Measurements from ENCODE around the gene IKBKG.

The IKBKG gene

DNA sequence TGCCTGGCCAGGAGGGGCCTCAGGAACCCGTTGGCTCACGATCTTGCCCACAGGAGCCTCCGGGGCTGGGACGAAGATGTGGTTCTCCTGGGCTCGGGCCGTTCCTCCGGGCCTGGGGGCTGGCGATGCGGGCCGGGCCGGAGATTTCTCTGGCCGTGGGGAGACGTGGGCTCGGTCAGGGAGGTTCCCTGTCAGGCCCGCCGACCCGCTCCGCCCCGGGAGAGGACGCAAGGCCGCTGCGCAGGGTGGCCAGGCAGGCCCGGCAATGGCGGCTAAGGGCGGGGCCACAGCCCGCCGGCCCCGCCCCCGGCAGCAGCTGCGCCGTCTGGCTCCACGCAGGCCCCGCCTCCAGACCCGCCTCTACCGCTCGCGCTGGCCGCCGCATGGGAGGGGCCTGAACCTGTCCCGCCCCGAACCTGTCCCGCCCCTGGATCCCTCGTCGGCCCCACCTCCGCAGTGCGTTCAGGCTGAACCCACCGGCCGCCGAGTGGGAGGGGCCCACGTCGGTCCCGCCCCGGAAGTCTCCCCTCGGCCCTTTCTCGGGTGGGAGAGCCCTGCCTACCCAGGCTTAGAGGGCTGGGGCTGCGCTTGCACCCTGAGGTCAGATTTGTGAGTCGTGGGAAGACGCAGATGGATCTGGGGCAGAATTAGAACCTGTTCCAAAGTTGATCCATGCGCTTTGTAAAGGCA is 31.3 kb upstream of the IKBKG start, which contains the start of gene FAM3A:
TSS of gene FAM3A (minus strand) at position 267 of the 690 bp plus-strand sequence. CDS start 460 bp downstream, outside the sequence.
- TF ChIP-seq, protein P1, sequence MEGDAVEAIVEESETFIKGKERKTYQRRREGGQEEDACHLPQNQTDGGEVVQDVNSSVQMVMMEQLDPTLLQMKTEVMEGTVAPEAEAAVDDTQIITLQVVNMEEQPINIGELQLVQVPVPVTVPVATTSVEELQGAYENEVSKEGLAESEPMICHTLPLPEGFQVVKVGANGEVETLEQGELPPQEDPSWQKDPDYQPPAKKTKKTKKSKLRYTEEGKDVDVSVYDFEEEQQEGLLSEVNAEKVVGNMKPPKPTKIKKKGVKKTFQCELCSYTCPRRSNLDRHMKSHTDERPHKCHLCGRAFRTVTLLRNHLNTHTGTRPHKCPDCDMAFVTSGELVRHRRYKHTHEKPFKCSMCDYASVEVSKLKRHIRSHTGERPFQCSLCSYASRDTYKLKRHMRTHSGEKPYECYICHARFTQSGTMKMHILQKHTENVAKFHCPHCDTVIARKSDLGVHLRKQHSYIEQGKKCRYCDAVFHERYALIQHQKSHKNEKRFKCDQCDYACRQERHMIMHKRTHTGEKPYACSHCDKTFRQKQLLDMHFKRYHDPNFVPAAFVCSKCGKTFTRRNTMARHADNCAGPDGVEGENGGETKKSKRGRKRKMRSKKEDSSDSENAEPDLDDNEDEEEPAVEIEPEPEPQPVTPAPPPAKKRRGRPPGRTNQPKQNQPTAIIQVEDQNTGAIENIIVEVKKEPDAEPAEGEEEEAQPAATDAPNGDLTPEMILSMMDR (IDR thresholded peaks at IDR 0.05; ENCODE audit: extremely low read depth, missing control alignments) = no peak
- DNase-seq (ENCODE audit: low spot score) = peak; percentile 93

DNA sequence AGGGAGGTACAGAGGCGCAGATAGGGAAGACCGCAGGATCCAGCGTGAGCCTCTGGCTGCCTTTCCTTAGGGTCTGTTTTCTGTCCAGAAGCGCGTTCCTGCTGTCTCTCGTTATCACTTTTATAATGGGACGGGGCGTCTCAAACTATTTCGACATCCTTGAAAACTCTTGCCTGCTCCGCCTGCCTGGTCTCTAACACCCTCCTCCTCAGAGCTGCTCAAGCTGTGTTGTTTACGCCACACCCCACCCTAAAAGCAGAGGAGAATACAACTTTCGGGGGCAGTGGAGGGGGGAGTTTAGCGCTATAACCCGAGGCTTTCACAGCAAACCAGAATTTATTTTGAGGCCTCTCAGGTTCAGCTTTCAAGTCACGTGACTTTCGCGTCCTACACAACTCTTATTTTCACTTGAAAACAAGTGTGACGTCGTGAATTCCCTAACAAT is 30.7 kb upstream of the IKBKG start:
- peak; percentile 15 for DNase-seq (ENCODE audit: low spot score)
- TF ChIP-seq, protein P1 (IDR thresholded peaks at IDR 0.05; ENCODE audit: extremely low read depth, missing control alignments) = no peak

DNA sequence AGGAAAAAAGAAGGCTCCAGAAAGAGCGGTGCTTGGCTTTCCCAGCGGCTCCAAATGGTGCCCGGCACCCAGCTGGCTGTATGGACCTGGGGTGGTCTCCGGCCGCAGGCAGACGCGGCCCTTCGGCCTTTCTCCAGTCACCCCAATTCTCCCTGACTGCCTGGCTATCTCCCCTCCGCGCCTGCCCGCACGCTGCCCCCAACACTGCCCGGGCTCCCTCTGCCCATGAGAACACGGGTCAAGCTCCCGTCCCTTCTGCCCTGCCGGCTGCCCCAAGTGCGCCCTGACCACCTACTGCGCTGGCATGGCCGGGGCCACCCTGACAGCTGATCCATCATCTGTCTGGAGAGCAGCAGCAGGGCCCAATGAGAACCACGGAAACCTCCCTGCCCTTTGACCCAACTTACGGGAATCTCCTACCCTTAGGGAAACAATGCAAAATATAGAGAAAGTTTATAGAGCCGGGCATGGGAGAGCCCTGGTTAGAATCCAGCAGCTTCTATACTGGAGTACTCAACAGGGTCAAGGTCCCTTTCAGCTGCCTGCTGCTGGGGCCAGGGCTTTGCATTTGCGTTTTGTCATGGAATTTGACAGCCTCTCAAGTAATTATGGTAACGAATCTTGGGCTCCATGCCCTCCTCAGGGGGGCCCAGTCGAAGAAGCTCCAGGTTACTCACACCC is 30.2 kb upstream of the IKBKG start:
- TF ChIP-seq, protein P1 (IDR thresholded peaks at IDR 0.05; ENCODE audit: extremely low read depth, missing control alignments) = no peak
- DNase-seq (ENCODE audit: low spot score) = no peak

DNA sequence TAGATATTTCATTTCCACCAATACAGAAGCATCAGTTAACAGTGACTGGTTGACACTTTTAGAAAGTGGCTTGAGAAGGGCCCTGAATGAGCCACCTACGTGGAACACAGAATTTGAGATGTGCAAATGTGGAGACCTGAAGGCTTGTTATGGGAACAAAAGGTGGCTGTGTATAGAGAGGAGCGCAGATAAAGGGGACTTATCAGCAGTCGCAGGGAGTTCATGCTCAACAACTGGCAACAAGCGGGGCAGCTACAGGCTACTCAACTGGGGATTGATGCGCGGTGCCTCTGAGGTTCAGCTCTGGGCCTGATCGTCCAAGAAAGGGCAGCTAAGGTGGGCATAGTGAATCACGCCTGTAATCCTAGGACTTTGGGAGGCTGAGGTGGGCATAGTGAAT is 28.0 kb upstream of the IKBKG start:
- DNase-seq (ENCODE audit: low spot score) = no peak
- TF ChIP-seq, protein P1 (IDR thresholded peaks at IDR 0.05; ENCODE audit: extremely low read depth, missing control alignments) = no peak

DNA sequence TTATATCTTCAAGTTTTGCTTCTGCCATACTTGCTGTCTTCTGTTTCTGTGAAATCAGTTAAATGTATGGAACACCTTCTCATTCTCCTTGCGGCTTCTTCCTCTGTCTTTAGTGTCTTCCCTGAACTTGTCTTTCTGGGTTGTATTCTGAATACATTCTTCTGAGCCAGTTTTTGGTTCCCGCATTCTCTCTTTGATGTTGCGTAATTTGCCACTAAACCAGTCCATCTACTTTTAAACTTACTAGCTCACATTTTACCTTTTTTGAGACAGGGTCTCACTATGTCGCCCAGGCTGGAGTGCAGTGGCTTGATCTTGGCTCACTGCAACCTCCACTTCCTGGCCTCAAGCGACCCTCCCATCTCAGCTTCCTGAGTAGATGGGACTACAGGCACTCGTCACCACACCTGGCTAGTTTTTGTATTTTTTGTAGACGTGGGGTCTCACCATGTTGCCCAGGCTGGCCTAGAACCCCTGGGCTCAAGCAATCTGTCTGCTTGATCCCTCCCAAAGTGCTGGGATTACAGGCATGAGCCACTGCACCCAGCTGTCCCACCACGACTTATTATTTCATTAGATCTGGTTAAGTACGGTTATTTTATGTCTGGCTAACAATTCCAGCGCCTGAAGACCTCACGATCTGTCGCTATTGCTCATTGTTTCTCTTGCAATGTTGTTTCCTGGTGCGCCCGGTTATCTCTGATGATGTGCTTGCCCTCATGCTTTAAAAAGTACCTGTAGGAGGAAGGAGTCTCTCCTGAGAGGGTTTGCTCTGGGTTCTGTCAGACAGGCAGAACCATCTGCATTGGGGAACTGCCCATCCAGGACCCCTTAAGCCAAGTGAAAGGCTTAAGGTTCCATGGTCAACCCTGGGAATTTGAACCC is 21.6 kb upstream of the IKBKG start:
- TF ChIP-seq, protein P1 (IDR thresholded peaks at IDR 0.05; ENCODE audit: extremely low read depth, missing control alignments) = no peak
- no peak for DNase-seq (ENCODE audit: low spot score)

DNA sequence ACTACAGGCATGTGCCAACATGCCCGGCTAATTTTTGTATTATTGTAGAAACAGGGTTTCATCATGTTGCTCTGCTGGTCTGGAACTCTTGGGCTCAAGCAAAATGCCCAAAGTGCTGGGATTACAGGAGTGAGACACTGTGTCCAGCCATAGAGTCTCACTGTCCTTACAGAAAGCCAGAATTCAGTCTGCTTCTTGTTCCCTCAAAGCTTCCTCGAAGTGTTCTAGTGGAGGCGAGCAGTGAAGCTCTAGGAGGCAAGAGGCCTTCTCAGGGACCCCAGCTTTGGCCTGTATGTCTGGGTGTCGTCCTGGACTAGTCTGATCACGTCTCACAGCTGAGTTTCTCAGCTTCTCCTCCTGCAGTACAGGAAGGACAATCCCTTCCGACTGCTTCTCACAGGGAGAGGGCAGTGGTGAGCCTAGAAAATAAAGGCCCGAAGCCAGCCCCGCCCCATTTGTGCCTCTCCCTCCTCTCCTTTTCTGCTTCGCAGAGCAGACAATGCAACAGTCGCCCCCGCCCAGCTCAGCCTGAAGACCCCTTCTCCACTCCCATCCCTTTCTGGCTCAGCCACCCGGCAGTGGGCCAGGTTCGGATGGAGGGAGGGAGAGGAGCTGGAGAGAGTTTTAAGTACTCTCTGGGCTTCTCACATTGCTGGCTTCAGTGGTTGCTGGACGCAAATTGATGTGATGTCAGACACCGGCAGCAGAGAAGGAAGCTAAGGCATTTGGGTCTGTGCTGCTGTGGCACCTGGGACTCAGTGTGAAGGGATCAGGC is 20.3 kb upstream of the IKBKG start:
- TF ChIP-seq, protein P1 (IDR thresholded peaks at IDR 0.05; ENCODE audit: extremely low read depth, missing control alignments) = peak; percentile 5
- peak; percentile 76 for DNase-seq (ENCODE audit: low spot score)

Data from GM20000 (cell line).